ENCODE data around the gene TAF12. TPM values are rescaled to one million over a fixed set of nuclear protein-coding genes. Genes with fewer than 3 reads are reported as not detected.

TAF12 gene
- total RNA-seq, 1 experiment from 2014 or later, result 32.5 TPM

DNA sequence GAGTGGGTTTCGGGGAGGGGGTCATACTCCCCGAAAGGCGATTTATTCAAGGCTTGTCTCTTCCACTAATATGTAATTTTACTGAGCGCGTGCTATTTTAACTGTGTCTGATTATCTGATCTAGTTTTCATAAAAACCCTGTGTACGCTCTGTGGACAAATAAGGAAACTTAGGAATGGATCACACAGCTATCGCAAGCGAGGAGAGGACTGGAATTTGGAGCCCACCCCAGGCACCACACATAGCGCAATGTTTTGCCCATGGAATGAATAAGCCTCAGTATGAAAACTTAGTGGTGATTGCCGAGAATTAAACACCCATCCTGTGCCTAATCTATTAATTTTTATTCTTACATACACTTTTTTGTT, 60.6 kb downstream of the TAF12 start:
- no peak for DNase-seq (ENCODE audit: low read depth)

DNA sequence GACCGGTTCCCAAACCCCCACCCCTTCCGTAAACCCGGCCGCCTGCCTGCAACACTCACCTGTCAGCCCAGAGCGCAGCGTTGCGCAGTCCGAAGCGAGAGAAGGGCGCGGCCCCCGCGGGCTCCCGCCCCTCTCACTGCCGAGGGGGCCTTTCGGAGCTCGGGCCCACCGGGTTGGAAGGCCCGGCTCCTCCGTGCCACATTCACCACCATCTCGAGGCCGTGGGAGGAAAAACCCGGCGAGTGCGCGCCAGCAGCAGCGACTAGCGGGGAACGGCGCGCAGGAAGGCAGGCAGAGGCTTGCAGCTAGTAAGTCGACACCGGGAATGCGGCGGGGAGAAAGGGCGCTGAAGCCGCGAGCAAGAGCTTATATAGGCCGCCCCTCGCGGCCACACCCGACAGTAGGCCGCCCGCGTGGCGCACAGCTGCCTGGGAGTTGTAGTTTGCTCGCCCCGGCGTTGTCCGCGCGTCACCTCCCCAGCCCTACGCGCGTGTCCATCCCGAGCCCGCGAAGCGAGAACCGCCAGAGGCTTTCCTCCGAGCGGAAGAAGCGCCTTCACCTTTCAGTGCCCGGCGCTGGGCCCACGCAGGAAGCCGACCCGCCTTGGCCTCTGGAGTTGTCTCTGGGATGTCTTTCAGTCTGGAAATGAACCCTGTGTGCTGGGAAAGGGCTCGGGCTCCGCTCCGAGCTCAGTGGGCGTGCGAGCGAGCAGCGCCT, 61.2 kb downstream of the TAF12 start:
- peak; percentile 94 for DNase-seq (ENCODE audit: low read depth)

- peak; percentile 54 for DNase-seq (ENCODE audit: low read depth)
Measured at GRCh38 chr1:28580722-28581530, 61.9 kb downstream of the TAF12 start.

DNA sequence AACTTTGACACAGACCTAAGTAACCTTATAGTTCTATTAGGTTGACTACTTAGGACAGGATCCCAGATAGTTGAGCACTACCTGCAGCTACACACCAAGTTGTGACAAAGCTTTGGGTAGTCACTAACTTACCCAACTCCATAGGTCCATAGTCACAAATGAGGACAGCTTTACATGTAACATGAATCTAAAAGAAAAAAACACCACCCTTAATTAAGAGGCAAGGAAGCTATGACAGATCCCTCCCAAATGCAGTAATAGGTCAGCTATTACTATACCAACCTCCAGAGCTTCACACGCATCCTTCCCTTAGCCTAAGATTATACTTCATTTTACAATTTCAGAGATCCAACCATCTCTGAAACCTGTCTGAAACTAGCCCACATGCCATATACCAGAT, 63.5 kb downstream of the TAF12 start:
- DNase-seq (ENCODE audit: low read depth), result no peak

DNA sequence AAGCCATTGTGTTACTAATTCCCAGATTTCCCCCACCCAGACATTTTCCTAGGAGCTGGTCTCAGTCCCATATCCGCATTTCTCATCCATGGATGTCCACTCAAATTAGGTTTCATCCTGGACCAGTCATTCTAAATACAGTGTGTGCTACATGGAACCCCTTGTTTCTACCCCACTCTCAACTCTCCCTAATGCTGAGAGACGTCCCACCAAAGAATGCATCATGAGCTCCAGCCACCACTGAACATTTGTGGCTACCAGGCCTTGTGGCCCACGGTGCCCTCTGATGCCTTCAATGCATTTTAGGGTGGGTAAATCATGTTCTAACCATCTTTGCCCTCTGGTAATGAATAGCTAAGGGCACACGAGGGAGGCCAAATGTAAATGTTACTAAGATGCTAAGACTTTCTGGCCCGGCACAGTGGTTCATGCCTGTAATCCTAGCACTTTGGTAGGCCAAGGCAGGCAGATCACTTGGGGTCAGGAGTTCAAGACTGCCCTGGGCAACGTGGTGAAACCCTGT, 64.1 kb downstream of the TAF12 start:
- no peak for DNase-seq (ENCODE audit: low read depth)

DNA sequence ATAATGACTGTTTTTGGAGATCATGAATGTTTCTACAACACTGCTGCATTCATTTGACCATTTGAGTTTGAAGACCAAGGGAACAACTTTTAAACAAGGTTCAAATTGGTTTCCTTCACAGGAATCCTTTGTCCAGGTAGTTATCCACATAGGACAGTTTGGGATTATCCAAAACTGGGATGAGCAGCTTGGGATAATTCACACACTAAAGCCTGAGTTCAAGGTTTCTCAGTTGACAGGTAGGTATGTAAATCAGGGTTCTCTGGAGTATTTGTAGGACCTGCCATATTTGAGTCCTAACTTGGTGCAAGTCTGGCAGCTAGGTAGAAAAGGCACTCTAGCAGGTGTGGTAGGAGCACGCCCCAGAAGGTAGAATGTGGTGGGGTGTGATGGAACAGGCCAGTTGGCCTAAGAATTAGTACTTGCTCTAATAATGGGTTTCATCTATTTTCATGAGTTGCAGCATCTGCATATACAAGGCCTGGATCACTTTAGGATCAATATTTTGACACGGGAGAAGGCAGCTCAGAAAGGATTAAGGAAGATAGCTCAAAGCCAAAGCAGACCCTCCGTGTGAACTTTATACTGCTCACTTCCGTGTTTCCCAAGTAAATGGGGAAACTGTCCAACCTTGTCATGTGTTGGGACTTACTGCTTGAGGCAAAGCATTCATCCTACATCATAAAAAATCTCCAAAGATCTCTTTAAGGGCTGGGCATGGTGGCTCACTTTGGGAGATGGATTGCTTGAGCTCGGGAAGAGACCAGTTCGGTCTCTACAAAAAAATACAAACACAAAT, 64.9 kb downstream of the TAF12 start:
- DNase-seq (ENCODE audit: low read depth), result no peak

DNA sequence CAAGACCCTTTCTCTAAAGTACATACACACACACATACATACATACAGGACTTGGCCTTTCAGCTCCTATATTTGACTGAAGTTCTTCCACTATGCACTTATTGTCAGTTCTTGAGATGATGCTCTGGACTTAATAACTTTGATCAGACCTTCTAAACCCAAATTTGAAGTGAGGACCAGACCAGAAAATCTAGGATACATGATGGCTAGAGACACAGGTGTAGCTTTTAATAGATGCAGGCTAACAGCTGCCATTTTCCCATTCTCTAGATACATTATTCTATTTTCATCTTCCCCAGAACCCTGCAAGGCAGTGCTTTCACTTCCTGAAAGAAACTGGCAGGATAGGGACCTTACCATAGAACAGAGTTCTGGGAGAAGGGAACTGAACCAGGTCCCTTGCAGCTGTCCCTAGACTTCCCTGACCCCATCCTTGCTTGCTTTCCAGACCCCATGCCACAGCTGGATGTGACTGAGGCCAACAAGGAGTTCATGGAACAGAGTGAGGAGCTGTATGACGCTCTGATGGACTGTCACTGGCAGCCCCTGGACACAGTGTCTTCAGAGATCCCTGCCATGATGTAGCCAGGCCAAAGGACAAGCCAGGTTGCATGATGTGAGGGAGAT, 65.7 kb downstream of the TAF12 start:
- DNase-seq (ENCODE audit: low read depth), result no peak

GRCh38 chr1:28573564-28573963, 69.3 kb downstream of the TAF12 start:
- no peak for DNase-seq (ENCODE audit: low read depth)

DNA sequence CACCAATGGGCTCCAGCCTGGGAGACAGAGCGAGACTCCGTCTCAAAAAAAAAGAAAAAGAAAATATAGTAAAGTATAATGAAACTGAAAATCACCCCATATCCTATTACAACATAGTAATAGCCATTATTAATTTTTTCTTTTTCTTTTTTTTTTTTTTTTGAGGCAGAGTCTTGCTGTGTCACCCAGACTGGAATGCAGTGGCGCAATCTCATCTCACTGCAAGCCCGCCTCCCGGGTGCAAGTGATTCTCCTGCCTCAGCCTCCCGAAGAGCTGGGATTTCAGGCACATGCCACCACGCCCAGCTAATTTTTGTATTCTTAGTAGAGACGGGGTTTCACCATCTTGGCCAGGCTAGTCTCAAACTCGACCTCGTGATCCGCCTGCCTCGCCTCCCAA, 70.0 kb downstream of the TAF12 start:
- DNase-seq (ENCODE audit: low read depth), result peak; percentile 50

GRCh38 chr1:28571911-28572310, 71.0 kb downstream of the TAF12 start:
- no peak for DNase-seq (ENCODE audit: low read depth)

- DNase-seq (ENCODE audit: low read depth), result no peak
Measured at GRCh38 chr1:28566931-28567330, 75.9 kb downstream of the TAF12 start.

GRCh38 chr1:28565726-28566125, 77.1 kb downstream of the TAF12 start:
- no peak for DNase-seq (ENCODE audit: low read depth)

DNA sequence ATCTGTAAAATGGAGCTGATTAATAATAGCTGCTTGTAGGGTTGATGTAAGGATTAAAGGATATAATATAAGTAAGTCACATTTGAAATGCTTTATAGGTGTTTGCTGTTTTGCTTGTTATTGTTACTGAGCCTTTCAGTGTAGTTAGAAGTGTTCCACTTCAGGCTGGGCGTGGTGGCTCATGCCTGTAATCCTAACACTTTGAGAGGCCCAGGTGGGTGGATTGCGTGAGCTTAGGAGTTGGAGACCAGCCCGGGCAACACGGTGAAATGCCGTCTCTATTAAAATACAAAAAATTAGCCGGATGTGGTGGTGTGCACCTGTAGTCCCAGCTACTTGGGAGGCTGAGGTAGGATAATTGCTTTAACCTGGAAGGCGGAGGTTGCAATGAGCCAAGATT, 77.8 kb downstream of the TAF12 start:
- DNase-seq (ENCODE audit: low read depth), result no peak

- no peak for DNase-seq (ENCODE audit: low read depth)
Measured at GRCh38 chr1:28564310-28564709, 78.6 kb downstream of the TAF12 start.

DNA sequence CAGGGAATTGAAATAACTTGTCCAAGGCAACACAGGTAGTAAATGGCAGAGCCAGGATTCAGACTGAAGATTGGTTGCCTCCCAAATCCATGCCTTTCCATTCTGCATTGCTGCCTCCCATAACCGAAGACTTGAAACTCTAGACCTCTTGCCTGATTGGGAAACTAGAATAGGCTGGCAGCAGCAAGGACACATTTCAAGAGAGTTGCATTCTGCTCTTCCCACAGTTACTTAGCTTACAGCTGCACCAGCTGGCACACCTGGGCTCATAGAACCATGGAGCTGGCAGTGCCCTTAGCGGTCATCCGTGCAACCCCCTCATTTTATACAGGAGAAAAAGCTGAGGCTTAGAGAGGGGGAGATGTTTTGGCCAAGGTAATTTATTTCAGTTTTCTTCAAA, 82.0 kb downstream of the TAF12 start:
- no peak for DNase-seq (ENCODE audit: low read depth)

Other genes with a start within 250 kb of the TAF12 start
- 46.4 and 53.1 TPM in 2 replicates for gene RCC1, start 137.0 kb downstream of the TAF12 start, total RNA-seq (2014; rRNA removed)
- gene TRNAU1AP, start 90.0 kb downstream of the TAF12 start, total RNA-seq (2014; rRNA removed), result 17.8 and 22.6 TPM in 2 replicates
- 1.6 and 3.0 TPM in 2 replicates for gene RAB42, start 50.8 kb downstream of the TAF12 start, total RNA-seq (2014; rRNA removed)
- gene RNU11, start 5.5 kb upstream of the TAF12 start, total RNA-seq (2014; rRNA removed), result not detected in 2 replicates
- gene GMEB1, start 25.7 kb upstream of the TAF12 start, total RNA-seq (2014; rRNA removed), result 8.5 and 8.7 TPM in 2 replicates
- 53.5 and 66.7 TPM in 2 replicates for gene YTHDF2, start 93.9 kb upstream of the TAF12 start, total RNA-seq (2014; rRNA removed)
- gene OPRD1, start 169.1 kb upstream of the TAF12 start, total RNA-seq (2014; rRNA removed), result 0.23 and 0.32 TPM in 2 replicates

Data from LHCN-M2 (cell line).